SK-N-SH treated with all-trans-retinoic acid at 6 μM for 48 hours (cell line): Measurements from ENCODE around the gene HHAT.
A peak's percentile ranks its signal among the peaks of the same experiment; 100 is the strongest.
"Not testable (repeated sequence)": the region's sequence is repeated elsewhere in the genome, so short reads cannot be mapped to it uniquely, and the experiment has no call there.

Experiments
- ATAC-seq: fragments of 200-7000 bp; cut with Tn5 transposase; 3 replicates; pipeline ENCODE4 v1.9.1; 2020; ENCODE audit warnings: mild to moderate bottlenecking, moderate library complexity
- ARNTL ChIP-seq: fragments of 450-650 bp; formaldehyde crosslinking; IDR thresholded peaks from 2 replicates; pipeline ENCODE4 v1.5.0; 2020; ENCODE audit warnings: low read depth, mild to moderate bottlenecking, moderate library complexity, borderline replicate concordance
- BACH2 ChIP-seq: fragments of 250-450 bp; sonication (Bioruptor Pico); IDR thresholded peaks from 2 replicates; pipeline ENCODE4 v1.9.0; 2021; ENCODE audit warnings: mild to moderate bottlenecking, borderline replicate concordance
- CSRNP3 ChIP-seq: fragments of 250-450 bp; sonication (Bioruptor Pico); IDR thresholded peaks from 2 replicates; pipeline ENCODE4 v1.5.1; 2021; ENCODE audit warnings: mild to moderate bottlenecking, moderate library complexity
- ESRRG ChIP-seq: fragments of 250-450 bp; sonication (Bioruptor Pico); IDR thresholded peaks from 2 replicates; pipeline ENCODE4 v1.6.1; 2021; ENCODE audit warnings: mild to moderate bottlenecking
- GLIS3 ChIP-seq: fragments of 250-450 bp; sonication (Bioruptor Pico); IDR thresholded peaks from 2 replicates; pipeline ENCODE4 v1.5.0; 2020; ENCODE audit warnings: mild to moderate bottlenecking, moderate library complexity
- ISL1 ChIP-seq: fragments of 250-450 bp; sonication (Bioruptor Pico); IDR thresholded peaks from 2 replicates; pipeline ENCODE4 v2.1.2; 2022; ENCODE audit warnings: mild to moderate bottlenecking, moderate library complexity
- OSR1 ChIP-seq: fragments of 250-450 bp; sonication (Bioruptor Pico); IDR thresholded peaks from 2 replicates; pipeline ENCODE4 v1.8.0; 2022; ENCODE audit warnings: moderate library complexity, mild to moderate bottlenecking, inconsistent platforms
- POU6F1 ChIP-seq: fragments of 250-450 bp; sonication (Bioruptor Pico); IDR thresholded peaks from 2 replicates; pipeline ENCODE4 v1.8.0; 2021; ENCODE audit warnings: low read depth, mild to moderate bottlenecking, moderate library complexity, borderline replicate concordance
- PPARA ChIP-seq: fragments of 250-450 bp; sonication (Bioruptor Pico); IDR thresholded peaks from 2 replicates; pipeline ENCODE4 v1.5.0; 2020; ENCODE audit warnings: mild to moderate bottlenecking, borderline replicate concordance
- RARB ChIP-seq: fragments of 250-450 bp; sonication (Bioruptor Pico); IDR thresholded peaks from 2 replicates; pipeline ENCODE4 v1.8.0; 2021; ENCODE audit warnings: mild to moderate bottlenecking, moderate library complexity
- SNAI2 ChIP-seq: fragments of 250-450 bp; sonication (Bioruptor Pico); IDR thresholded peaks from 2 replicates; pipeline ENCODE4 v1.5.0; 2020; ENCODE audit warnings: mild to moderate bottlenecking, moderate library complexity
- TCF4 ChIP-seq: fragments of 250-450 bp; sonication (Bioruptor Pico); IDR thresholded peaks from 2 replicates; pipeline ENCODE4 v1.8.0; 2021; ENCODE audit warnings: mild to moderate bottlenecking, moderate library complexity, borderline replicate concordance
- TOX ChIP-seq: fragments of 250-450 bp; sonication (Bioruptor Pico); IDR thresholded peaks from 2 replicates; pipeline ENCODE4 v1.8.0; 2021; ENCODE audit warnings: mild to moderate bottlenecking, moderate library complexity, borderline replicate concordance
- TSHZ2 ChIP-seq: fragments of 250-450 bp; sonication (Bioruptor Pico); IDR thresholded peaks from 2 replicates; pipeline ENCODE4 v1.5.0; 2020; ENCODE audit warnings: mild to moderate bottlenecking, moderate library complexity
- ZC3H10 ChIP-seq: fragments of 250-450 bp; sonication (Bioruptor Pico); IDR thresholded peaks from 2 replicates; pipeline ENCODE4 v1.5.1; 2021; ENCODE audit warnings: mild to moderate bottlenecking, moderate library complexity
- ZFP3 ChIP-seq: fragments of 250-450 bp; sonication (Bioruptor Pico); IDR thresholded peaks from 2 replicates; pipeline ENCODE4 v1.5.0; 2020; ENCODE audit warnings: mild to moderate bottlenecking, moderate library complexity
- ZFP30 ChIP-seq: fragments of 450-650 bp; formaldehyde crosslinking; IDR thresholded peaks from 2 replicates; pipeline ENCODE4 v1.5.0; 2022; ENCODE audit warnings: mild to moderate bottlenecking, moderate library complexity
- ZNF565 ChIP-seq: fragments of 450-650 bp; formaldehyde crosslinking; conservative IDR thresholded peaks from 2 replicates; pipeline ENCODE4 v1.5.0; 2020; ENCODE audit warnings: low read depth, mild to moderate bottlenecking, moderate library complexity
- ZNF70 ChIP-seq: fragments of 450-650 bp; formaldehyde crosslinking; IDR thresholded peaks from 2 replicates; pipeline ENCODE4 v1.5.0; 2020; ENCODE audit warnings: mild to moderate bottlenecking, moderate library complexity

The HHAT gene

GRCh38 chr1:210352575-210352974 lies 23.9 kb downstream of the HHAT start (continued):
- TF ChIP-seq TCF4 (CRISPR knock-in tag) (no peak), SNAI2 (CRISPR knock-in tag) (no peak), BACH2 (CRISPR knock-in tag) (no peak), RARB (CRISPR knock-in tag) (no peak), ZNF565 (CRISPR knock-in tag) (no peak), PPARA (CRISPR knock-in tag) (no peak), ZFP30 (CRISPR knock-in tag) (no peak)
- TF ChIP-seq, all 23 proteins: peak for 0

- ATAC-seq = not testable (repeated sequence)
Observed at GRCh38 chr1:210354305-210354704, 25.6 kb downstream of the HHAT start.

- TF ChIP-seq ZNF565 (CRISPR knock-in tag) (no peak), POU6F1 (CRISPR knock-in tag) (no peak), SNAI2 (CRISPR knock-in tag) (no peak), ZFP3 (CRISPR knock-in tag) (no peak), BACH2 (CRISPR knock-in tag) (no peak), OSR1 (CRISPR knock-in tag) (no peak), ISL1 (CRISPR knock-in tag) (no peak), PPARA (CRISPR knock-in tag) (no peak), TOX (CRISPR knock-in tag) (no peak), ZFP30 (CRISPR knock-in tag) (no peak)
- no peak for ATAC-seq
Observed at GRCh38 chr1:210358626-210359025, 29.9 kb downstream of the HHAT start.

- TF ChIP-seq ZNF565 (CRISPR knock-in tag) (no peak), ZC3H10 (CRISPR knock-in tag) (no peak), CSRNP3 (CRISPR knock-in tag) (no peak), TCF4 (CRISPR knock-in tag) (no peak), TOX (CRISPR knock-in tag) (no peak), ESRRG (no peak), POU6F1 (CRISPR knock-in tag) (no peak), ZNF70 (CRISPR knock-in tag) (no peak)
- ATAC-seq = no peak
Observed at GRCh38 chr1:210359255-210359654, 30.6 kb downstream of the HHAT start.

GRCh38 chr1:210360852-210361477 lies 32.3 kb downstream of the HHAT start:
- peak; percentile 99 for ATAC-seq
- TF ChIP-seq ZNF70 (CRISPR knock-in tag) (no peak), ZC3H10 (CRISPR knock-in tag) (no peak), OSR1 (CRISPR knock-in tag) (no peak), GLIS3 (CRISPR knock-in tag) (no peak)

- ATAC-seq = no peak
- no peak for TF ChIP-seq ISL1 (CRISPR knock-in tag)
- no peak for TF ChIP-seq SNAI2 (CRISPR knock-in tag)
- no peak for TF ChIP-seq TCF4 (CRISPR knock-in tag)
- TF ChIP-seq ARNTL (CRISPR knock-in tag) = no peak
- no peak for TF ChIP-seq BACH2 (CRISPR knock-in tag)
- TF ChIP-seq PPARA (CRISPR knock-in tag) = no peak
- TF ChIP-seq ZFP3 (CRISPR knock-in tag) = no peak
- no peak for TF ChIP-seq ZNF70 (CRISPR knock-in tag)
- no peak for TF ChIP-seq TSHZ2 (CRISPR knock-in tag)
- no peak for TF ChIP-seq OSR1 (CRISPR knock-in tag)
- TF ChIP-seq POU6F1 (CRISPR knock-in tag) = no peak
- no peak for TF ChIP-seq ESRRG
Observed at GRCh38 chr1:210361665-210362064, 33.0 kb downstream of the HHAT start.
